Measurements from ENCODE around the gene PAGE2.
"Not testable (repeated sequence)": the region's sequence is repeated elsewhere in the genome, so short reads cannot be mapped to it uniquely, and the experiment has no call there.

PAGE2 gene

GRCh38 chrX:55088795-55089489 is at the start of gene PAGE2:
Gene PAGE2, plus strand, starts transcription at chrX:55089018. Its CDS starts 1,003 bp downstream, at chrX:55090021.
- no peak for DNase-seq (ENCODE audit: low spot score)

GRCh38 chrX:55039471-55039870 is 49.3 kb upstream of the PAGE2 start:
- no peak for DNase-seq (ENCODE audit: low spot score)

GRCh38 chrX:55041514-55041913 is 47.3 kb upstream of the PAGE2 start:
- no peak for DNase-seq (ENCODE audit: low spot score)

GRCh38 chrX:55050599-55050998 is 38.2 kb upstream of the PAGE2 start:
- DNase-seq (ENCODE audit: low spot score), result not testable (repeated sequence)

GRCh38 chrX:55056820-55057674 is 31.8 kb upstream of the PAGE2 start:
- DNase-seq (ENCODE audit: low spot score), result no peak

GRCh38 chrX:55057675-55058249 is 31.1 kb upstream of the PAGE2 start:
- DNase-seq (ENCODE audit: low spot score), result peak; percentile 4

GRCh38 chrX:55067180-55067579 is 21.6 kb upstream of the PAGE2 start:
- not testable (repeated sequence) for DNase-seq (ENCODE audit: low spot score)

- DNase-seq (ENCODE audit: low spot score), result no peak
These were observed 16.5 kb upstream of the PAGE2 start for GRCh38 chrX:55072286-55072685.

- no peak for DNase-seq (ENCODE audit: low spot score)
These were observed 13.9 kb upstream of the PAGE2 start, which contains the start of gene PAGE2B for GRCh38 chrX:55074851-55075467. Gene PAGE2B, plus strand, starts transcription at chrX:55075030. Its CDS starts 1,012 bp downstream, at chrX:55076042.

GRCh38 chrX:55098691-55099090 is 9.9 kb downstream of the PAGE2 start:
- no peak for DNase-seq (ENCODE audit: low spot score)

GRCh38 chrX:55099162-55099561 is 10.3 kb downstream of the PAGE2 start:
- DNase-seq (ENCODE audit: low spot score), result no peak

- no peak for DNase-seq (ENCODE audit: low spot score)
These were observed 13.9 kb downstream of the PAGE2 start for GRCh38 chrX:55102754-55103153.

- no peak for DNase-seq (ENCODE audit: low spot score)
These were observed 18.4 kb downstream of the PAGE2 start for GRCh38 chrX:55107262-55107661.

- no peak for DNase-seq (ENCODE audit: low spot score)
These were observed 19.1 kb downstream of the PAGE2 start for GRCh38 chrX:55107911-55108310.

GRCh38 chrX:55109306-55109705 is 20.5 kb downstream of the PAGE2 start:
- no peak for DNase-seq (ENCODE audit: low spot score)

GRCh38 chrX:55111578-55112254 is 22.9 kb downstream of the PAGE2 start:
- no peak for DNase-seq (ENCODE audit: low spot score)

- not testable (repeated sequence) for DNase-seq (ENCODE audit: low spot score)
These were observed 27.8 kb downstream of the PAGE2 start for GRCh38 chrX:55116589-55116988.

GRCh38 chrX:55118574-55118973 is 29.8 kb downstream of the PAGE2 start:
- no peak for DNase-seq (ENCODE audit: low spot score)

GRCh38 chrX:55119271-55119670 is 30.5 kb downstream of the PAGE2 start:
- DNase-seq (ENCODE audit: low spot score), result no peak

- DNase-seq (ENCODE audit: low spot score), result no peak
These were observed 30.9 kb downstream of the PAGE2 start for GRCh38 chrX:55119712-55120111.

GRCh38 chrX:55120761-55121358 is 32.0 kb downstream of the PAGE2 start:
- no peak for DNase-seq (ENCODE audit: low spot score)

Data from germinal center (tissue), 1 donor.